Gastroesophageal sphincter (tissue), 4 donors: ENCODE measurements around the gene TBC1D5. TPM values are rescaled to one million over a fixed set of nuclear protein-coding genes. Genes with fewer than 3 reads are reported as not detected.

ENCODE experiments used
- ATAC-seq: fragments of 150-250 bp; one replicate; pipeline ENCODE4 v1.9.1; 2016; ENCODE audit warnings: mild to moderate bottlenecking, moderate library complexity
- H3K27ac ChIP-seq, 4 donors: fragments of 200-600 bp; sonication (generic) in 3 of 4; 1 replicate in 3 of 4; 2 replicates in 1 of 4; pipeline ENCODE4 v1.5.1; 2016 to 2019
- H3K27me3 ChIP-seq: fragments of 200-600 bp; sonication (generic); one replicate; pipeline ENCODE4 v1.5.1; 2019
- H3K36me3 ChIP-seq, 2 donors: fragments of 200-600 bp; sonication (generic); one replicate each; pipeline ENCODE4 v1.5.1; 2019; ENCODE audit warnings: control low read depth in 1 of 2
- H3K4me1 ChIP-seq, 3 donors: fragments of 200-600 bp; sonication (generic); 1 replicate in 2 of 3; 2 replicates in 1 of 3; pipeline ENCODE4 v1.5.1; 2016 to 2019; ENCODE audit warnings: control low read depth in 2 of 3
- H3K4me3 ChIP-seq, 2 donors: fragments of 200-600 bp; sonication (generic); one replicate each; pipeline ENCODE4 v1.5.1; 2019; ENCODE audit warnings: mild to moderate bottlenecking in 1 of 2, moderate library complexity in 1 of 2
- H3K9me3 ChIP-seq, 3 donors: fragments of 200-600 bp; sonication (generic); one replicate each; pipeline ENCODE4 v1.5.1; 2017 to 2019; ENCODE audit warnings: control low read depth in 2 of 3
- EP300 ChIP-seq: sonication (generic); formaldehyde crosslinking; IDR thresholded peaks from one replicate; pipeline ENCODE4 v1.6.1; 2017; ENCODE audit warnings: antibody characterized with exemption, mild to moderate bottlenecking
- POLR2A ChIP-seq, 2 donors: fragments of 450-650 bp; IDR thresholded peaks; one replicate each; pipeline ENCODE4 v1.6.1; 2017; ENCODE audit warnings: antibody characterized with exemption in 2 of 2, mild to moderate bottlenecking in 2 of 2, moderate library complexity in 1 of 2
- POLR2AphosphoS5 ChIP-seq: sonication (generic); formaldehyde crosslinking; IDR thresholded peaks from one replicate; pipeline ENCODE4 v1.6.1; 2017; ENCODE audit warnings: antibody characterized with exemption
- WGBS, 2 donors: methylation state at CpG; one replicate each; pipeline ENCODE4 v1.1.5; 2018; ENCODE audit warnings: low coverage in 1 of 2; 5-methylcytosine and 5-hydroxymethylcytosine counted together
- total RNA-seq, 4 donors: library from RNA; depleted of rRNA; stranded (reverse); fragments of >200 nt; gene quantifications; one replicate each; pipeline ENCODE4 v1.1.0, GENCODE V29; 2016
- TF ChIP-seq, protein P1 (sequence below), 4 experiments: fragments of 200-600 bp in 2 of 4; fragments of 450-650 bp in 2 of 4; sonication (generic) in 1 of 4; IDR thresholded peaks; one replicate each; pipeline ENCODE4 v1.5.1; 2017 to 2019; ENCODE audit warnings: antibody characterized with exemption in 4 of 4, mild to moderate bottlenecking in 2 of 4, moderate library complexity in 2 of 4

The TBC1D5 gene
- total RNA-seq, 4 donors from 2014 or later, result 59.5 to 66.6 (median 61.6) TPM

DNA sequence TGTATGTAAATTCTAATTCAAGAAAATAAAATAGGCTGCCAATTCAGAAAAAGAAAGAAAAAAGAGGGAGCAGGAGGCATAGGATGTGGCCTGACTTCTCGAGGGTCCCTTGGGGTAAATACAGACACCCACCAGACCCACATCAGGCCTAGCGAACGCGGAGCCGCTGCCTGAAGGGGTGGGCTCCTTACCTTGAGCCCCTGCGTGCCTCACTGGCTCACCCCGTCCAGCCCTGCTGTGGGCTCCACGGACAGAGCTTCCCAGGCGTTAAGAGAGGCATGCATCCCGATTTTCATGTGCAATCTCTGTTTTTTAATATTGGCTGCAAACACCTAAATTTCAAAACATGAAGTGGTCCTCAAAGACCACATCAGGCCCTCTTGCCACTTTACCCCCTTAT is 599.9 kb downstream of the TBC1D5 start:
- H3K36me3 ChIP-seq, result no peaks in the 10 kb centered on the region
- no peaks in the 10 kb centered on the region for H3K4me1 ChIP-seq
- no peaks in the 10 kb centered on the region for H3K9me3 ChIP-seq
- H3K27me3 ChIP-seq, result no peaks in the 10 kb centered on the region
- no peak for TF ChIP-seq EP300
- TF ChIP-seq, protein P1, sequence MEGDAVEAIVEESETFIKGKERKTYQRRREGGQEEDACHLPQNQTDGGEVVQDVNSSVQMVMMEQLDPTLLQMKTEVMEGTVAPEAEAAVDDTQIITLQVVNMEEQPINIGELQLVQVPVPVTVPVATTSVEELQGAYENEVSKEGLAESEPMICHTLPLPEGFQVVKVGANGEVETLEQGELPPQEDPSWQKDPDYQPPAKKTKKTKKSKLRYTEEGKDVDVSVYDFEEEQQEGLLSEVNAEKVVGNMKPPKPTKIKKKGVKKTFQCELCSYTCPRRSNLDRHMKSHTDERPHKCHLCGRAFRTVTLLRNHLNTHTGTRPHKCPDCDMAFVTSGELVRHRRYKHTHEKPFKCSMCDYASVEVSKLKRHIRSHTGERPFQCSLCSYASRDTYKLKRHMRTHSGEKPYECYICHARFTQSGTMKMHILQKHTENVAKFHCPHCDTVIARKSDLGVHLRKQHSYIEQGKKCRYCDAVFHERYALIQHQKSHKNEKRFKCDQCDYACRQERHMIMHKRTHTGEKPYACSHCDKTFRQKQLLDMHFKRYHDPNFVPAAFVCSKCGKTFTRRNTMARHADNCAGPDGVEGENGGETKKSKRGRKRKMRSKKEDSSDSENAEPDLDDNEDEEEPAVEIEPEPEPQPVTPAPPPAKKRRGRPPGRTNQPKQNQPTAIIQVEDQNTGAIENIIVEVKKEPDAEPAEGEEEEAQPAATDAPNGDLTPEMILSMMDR (IDR thresholded peaks at IDR 0.05), result no peak
- TF ChIP-seq POLR2AphosphoS5, result no peak
- TF ChIP-seq POLR2A (IDR thresholded peaks at IDR 0.05), result no peak
- no peak for ATAC-seq
- 96 to 100% methylated on average over 3 to 9 of the region's 10 CpGs for WGBS, 2 donors
- H3K27ac ChIP-seq, result no peak overlapping the region
- no peak overlapping the region for H3K4me3 ChIP-seq

GRCh38 chr3:17141699-17142098 is 600.7 kb downstream of the TBC1D5 start:
- no peaks in the 10 kb centered on the region for H3K9me3 ChIP-seq
- 91 to 100% methylated on average over 3 to 4 of the region's 4 CpGs for WGBS, 2 donors
- H3K27me3 ChIP-seq, result no peaks in the 10 kb centered on the region
- no peak for ATAC-seq
- H3K36me3 ChIP-seq, result no peaks in the 10 kb centered on the region
- H3K4me3 ChIP-seq, result no peak overlapping the region
- TF ChIP-seq, protein P1 (IDR thresholded peaks at IDR 0.05), result no peak
- TF ChIP-seq POLR2A (IDR thresholded peaks at IDR 0.05) (no peak), EP300 (no peak), POLR2AphosphoS5 (no peak)
- H3K4me1 ChIP-seq, result no peaks in the 10 kb centered on the region
- H3K27ac ChIP-seq, result no peak overlapping the region

DNA sequence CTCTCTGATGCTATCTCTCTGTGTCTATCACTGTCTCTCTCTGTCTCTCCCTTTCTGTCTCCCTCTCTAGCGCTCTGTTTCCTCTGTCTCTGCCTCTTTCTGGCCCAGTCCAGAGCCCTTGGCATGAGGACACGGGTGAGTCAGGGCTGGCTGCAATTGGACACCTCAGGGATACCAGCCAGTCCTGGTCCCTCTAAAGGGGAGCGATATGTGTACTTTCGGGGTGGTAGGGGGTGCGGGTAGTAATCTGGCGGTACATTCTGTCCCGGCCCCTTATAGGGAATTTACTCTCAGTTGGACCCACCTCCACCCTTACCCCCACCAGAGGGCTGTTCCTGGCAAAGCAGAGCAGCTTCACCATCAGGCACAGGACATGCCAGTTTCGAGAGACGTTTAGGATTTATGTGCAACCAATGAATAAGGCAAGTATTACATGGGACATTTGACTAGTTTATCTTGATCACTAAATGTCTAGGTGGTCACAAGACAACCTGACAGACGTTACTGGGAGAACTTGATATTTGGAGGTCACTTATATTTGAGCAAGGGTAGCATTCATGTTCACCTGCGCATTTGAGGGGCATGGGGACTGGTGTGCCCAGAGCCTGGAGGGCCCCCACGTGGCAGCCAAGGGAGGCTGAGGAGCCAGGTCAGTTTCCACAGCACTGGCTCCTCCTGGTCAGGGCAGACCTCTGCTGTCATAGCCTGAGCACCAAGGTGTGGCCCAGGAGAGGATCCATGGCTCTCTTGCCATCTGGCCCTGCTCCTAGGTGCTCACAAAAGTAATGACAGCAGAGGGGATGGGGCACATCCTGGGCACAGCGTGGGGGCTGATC is 601.5 kb downstream of the TBC1D5 start:
- no peaks in the 10 kb centered on the region for H3K36me3 ChIP-seq
- H3K9me3 ChIP-seq, result peaks cover 0 to 3% (median 0%) of the 10 kb centered on the region in 3 donors
- no peak for ATAC-seq
- no peaks in the 10 kb centered on the region for H3K4me1 ChIP-seq
- H3K4me3 ChIP-seq, result no peak overlapping the region
- H3K27me3 ChIP-seq, result no peaks in the 10 kb centered on the region
- TF ChIP-seq EP300 (no peak), POLR2AphosphoS5 (no peak), POLR2A (IDR thresholded peaks at IDR 0.05) (no peak)
- TF ChIP-seq, protein P1 (IDR thresholded peaks at IDR 0.05), result no peak
- no peak overlapping the region for H3K27ac ChIP-seq
- WGBS, 2 donors, result 73 to 79% methylated on average over 6 to 7 of the region's 13 CpGs

- Histone ChIP-seq H3K27ac (no peak overlapping the region), H3K27me3 (no peaks in the 10 kb centered on the region), H3K9me3 (peaks cover 0 to 3% (median 0%) of the 10 kb centered on the region in 3 donors), H3K4me3 (no peak overlapping the region), H3K4me1 (no peaks in the 10 kb centered on the region), H3K36me3 (no peaks in the 10 kb centered on the region)
- WGBS, 2 donors, result 76 to 77% methylated on average over 3 of the region's 7 CpGs
- TF ChIP-seq POLR2A (IDR thresholded peaks at IDR 0.05) (no peak), EP300 (no peak), POLR2AphosphoS5 (no peak)
- TF ChIP-seq, protein P1 (IDR thresholded peaks at IDR 0.05), result no peak
- ATAC-seq, result no peak
Observed at GRCh38 chr3:17138246-17139039, 604.0 kb downstream of the TBC1D5 start.
